Rectal smooth muscle tissue (tissue), 1 donor: ENCODE measurements around the gene ZNF593OS.

Experiments
- H3K27ac ChIP-seq: one replicate; pipeline ENCODE4 v1.7.0; 2013; ENCODE audit warnings: low read depth, low read length, inconsistent platforms
- H3K27me3 ChIP-seq: one replicate; pipeline ENCODE4 v1.7.0; 2013; ENCODE audit warnings: low read length; ENCODE audit not compliant: control insufficient read depth, insufficient read depth
- H3K36me3 ChIP-seq: one replicate; pipeline ENCODE4 v1.7.0; 2013; ENCODE audit warnings: low read length; ENCODE audit not compliant: control insufficient read depth, insufficient read depth
- H3K4me1 ChIP-seq: one replicate; pipeline ENCODE4 v1.7.0; 2013; ENCODE audit warnings: low read length; ENCODE audit not compliant: control insufficient read depth, insufficient read depth
- H3K4me3 ChIP-seq: one replicate; pipeline ENCODE4 v1.7.0; 2013; ENCODE audit warnings: low read length
- H3K9ac ChIP-seq: one replicate; pipeline ENCODE4 v1.7.0; 2013; ENCODE audit warnings: low read length

Gene ZNF593OS

DNA sequence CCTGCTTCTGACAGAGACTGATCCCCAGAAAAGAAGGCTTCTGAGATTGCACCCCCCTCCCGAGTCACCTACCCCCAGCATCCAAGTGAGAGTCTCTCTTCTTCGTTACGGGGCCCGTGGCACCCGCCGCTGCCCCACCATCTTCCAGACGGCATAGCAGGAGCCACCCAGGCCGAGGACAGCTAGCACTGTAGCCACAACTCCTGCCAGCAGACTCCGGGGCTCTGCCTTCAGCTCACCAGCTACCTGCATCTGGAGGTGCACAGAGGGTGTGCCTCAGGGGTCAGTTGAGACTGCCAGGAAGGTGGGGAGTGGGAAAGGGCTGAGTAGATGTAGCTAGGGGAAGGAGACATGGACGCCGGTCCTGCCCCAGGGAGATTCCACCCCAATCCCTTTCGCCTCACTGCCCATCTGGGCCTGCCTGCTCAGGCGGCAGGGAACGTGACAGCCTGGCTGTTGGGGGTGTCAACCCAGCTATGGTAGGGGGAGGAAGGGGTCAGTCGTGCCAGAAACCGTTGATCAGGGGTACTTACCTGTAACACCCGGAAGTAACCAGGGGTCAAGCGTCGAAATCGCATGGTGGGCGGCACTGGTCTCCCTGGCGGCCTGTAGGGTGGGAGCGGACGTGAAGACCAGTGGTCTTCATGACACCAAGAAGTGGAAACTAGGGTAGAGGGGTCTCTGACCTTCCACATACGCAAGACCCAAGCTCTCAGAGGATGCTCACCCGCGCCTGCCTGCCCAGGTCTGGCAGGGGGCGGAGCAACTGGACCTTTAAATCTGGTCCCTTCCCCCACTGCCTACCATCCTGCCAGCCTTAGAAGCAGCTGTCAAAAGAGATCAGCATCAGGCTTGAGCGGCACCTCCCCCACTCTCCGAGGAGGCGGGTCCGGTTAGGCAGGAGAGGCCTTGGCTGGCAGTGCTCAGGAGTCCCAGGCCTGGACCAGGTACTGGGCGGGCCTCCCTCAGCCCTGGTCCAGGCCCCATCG lies at the start of gene ZNF593OS:
ZNF593OS (minus strand) TSS at position 749 of the 989 bp plus-strand sequence; CDS start at position 578, 171 bp downstream.
- Histone ChIP-seq H3K36me3 (no peaks in the 10 kb centered on the region), H3K27ac (no peak within 1 kb of the TSS), H3K4me1 (peaks cover 5% of the 10 kb centered on the region), H3K27me3 (no peaks in the 10 kb centered on the region), H3K9ac (no peak within 1 kb of the TSS), H3K4me3 (peak within 1 kb of the TSS; percentile 76)

DNA sequence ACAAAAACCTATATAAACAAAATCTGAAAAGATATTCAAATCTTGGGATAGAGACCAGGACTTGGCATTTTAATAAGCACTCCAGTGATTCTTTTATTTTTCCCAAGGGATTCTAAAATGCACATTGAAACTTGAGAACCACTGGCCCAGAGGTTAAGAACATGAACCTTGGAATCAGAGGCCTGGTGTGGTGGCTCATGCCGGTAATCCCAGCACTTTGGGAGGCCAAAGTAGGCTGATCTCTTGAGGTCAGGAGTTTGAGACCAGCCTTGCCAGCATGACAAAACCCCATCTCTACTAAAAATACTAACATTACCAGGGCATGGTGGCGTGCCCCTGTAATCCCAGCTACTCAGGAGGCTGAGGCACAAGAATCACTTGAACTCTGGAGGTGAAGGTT lies 49.5 kb upstream of the ZNF593OS start:
- Histone ChIP-seq H3K27ac (no peak overlapping the region), H3K36me3 (no peaks in the 10 kb centered on the region), H3K4me1 (no peaks in the 10 kb centered on the region), H3K27me3 (no peaks in the 10 kb centered on the region), H3K9ac (no peak overlapping the region), H3K4me3 (no peak overlapping the region)

DNA sequence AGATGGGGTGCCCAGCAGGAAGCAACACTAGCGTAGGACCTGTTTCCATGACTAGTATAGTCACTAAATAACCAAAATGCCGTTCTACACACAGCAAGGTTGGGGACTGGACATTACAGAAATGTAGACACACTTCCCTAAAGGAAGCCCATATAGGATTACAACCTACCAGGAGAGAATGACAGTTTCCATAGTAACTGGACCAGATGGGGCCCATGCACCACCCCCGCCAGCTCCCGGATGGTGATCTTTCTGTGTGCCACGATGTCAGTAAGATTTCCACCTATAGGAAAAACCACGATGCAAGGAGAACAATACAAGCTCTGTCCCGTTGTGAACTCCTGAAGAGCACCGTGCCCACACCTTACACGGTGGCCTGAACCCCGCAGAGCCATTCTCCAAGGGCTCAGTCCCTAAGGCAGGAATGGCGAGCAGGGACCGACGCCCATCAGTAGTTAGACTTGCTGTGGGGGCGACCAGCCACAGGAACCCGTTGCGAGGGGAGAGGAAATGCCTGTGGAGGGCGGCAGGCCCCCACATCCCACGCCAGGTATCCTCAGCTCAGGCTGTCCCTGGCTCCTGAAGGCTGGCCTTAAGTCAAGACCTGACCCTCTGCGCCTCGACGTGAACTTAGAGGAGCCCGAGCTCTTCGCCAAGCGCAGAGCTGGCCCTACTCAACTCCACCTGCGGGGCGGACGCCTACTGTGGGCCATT lies 48.7 kb upstream of the ZNF593OS start:
- Histone ChIP-seq H3K36me3 (no peaks in the 10 kb centered on the region), H3K9ac (no peak overlapping the region), H3K4me3 (no peak overlapping the region), H3K27me3 (no peaks in the 10 kb centered on the region), H3K4me1 (no peaks in the 10 kb centered on the region), H3K27ac (no peak overlapping the region)

DNA sequence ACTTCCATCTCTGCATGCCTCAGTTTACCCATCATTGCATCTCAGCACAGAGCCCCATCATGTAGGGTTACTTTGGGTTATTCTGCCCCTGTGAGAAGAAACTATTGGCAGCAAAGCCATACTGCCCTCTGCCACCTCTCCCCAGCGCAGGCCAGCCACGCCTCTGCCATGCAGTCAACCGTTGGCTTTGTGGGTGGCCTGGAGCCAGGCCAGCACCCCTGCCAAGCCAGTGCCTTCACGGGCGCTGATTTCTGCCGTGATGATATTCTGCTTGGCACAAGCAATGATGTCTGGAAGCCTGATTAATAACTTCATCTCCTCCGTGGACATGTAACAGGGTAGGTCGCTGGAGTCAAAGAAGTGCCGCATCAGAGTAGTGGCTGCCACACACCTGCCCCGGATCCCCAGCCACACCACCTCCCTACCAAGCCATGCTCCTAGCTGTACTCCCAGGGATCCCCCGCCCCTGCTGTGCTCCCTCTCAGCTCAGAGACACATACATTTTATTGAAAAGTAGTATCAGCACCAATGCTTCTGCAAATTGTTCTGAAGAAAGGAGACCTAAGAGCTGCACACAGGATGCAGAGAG lies 47.4 kb upstream of the ZNF593OS start:
- Histone ChIP-seq H3K4me1 (no peaks in the 10 kb centered on the region), H3K4me3 (no peak overlapping the region), H3K36me3 (no peaks in the 10 kb centered on the region), H3K27me3 (no peaks in the 10 kb centered on the region), H3K27ac (no peak overlapping the region), H3K9ac (no peak overlapping the region)

DNA sequence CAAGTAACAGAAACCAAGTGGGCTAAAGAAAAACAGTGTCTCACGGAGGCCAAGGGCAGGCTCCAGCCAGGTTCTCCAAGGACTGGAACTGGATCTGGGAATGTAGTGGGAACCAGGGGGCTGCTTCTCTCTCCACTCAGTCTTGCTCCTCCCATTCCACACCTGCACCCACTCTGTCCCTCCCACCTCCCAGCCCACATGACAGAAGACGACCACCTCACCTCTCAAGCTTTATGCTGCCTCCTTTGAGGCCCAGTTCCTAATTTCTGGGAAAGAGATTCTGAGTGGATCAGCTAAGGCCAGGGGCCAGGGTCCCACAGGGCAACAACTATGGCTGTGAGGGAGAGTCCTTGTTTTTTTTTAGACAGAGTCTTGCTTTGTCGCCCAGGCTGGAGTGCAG lies 43.6 kb upstream of the ZNF593OS start:
- H3K27me3 ChIP-seq = no peaks in the 10 kb centered on the region
- H3K27ac ChIP-seq = no peak overlapping the region
- H3K4me3 ChIP-seq = no peak overlapping the region
- H3K36me3 ChIP-seq = no peaks in the 10 kb centered on the region
- no peaks in the 10 kb centered on the region for H3K4me1 ChIP-seq
- H3K9ac ChIP-seq = no peak overlapping the region

DNA sequence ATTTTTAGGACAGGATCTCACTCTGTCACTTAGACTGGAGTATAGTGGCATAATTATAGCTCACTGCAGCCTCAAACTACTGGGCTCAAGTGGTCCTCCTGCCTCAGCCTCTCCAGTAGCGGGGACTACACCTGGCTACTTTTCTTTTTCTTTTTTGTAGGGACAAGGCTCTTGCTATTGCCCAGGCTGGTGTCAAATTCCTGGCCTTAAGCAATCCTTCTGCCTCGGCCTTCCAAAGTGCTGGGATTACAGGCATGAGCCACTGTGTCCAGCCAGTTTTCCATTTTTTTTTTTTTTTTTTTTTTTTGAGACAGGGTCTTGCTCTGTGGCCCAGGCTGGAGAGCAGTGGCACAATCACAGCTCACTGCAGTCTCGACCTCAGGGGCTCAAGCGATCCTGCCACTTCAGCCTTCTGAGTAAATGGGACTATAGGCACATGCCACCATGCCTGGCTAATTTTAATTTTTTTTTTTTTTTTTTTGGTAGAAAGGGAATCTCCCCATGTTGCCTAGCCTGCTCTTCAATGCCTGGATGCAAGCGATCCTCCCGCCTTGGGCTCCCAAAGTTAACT lies 41.8 kb upstream of the ZNF593OS start:
- Histone ChIP-seq H3K4me3 (no peak overlapping the region), H3K4me1 (no peaks in the 10 kb centered on the region), H3K36me3 (no peaks in the 10 kb centered on the region), H3K27ac (no peak overlapping the region), H3K9ac (no peak overlapping the region), H3K27me3 (no peaks in the 10 kb centered on the region)

DNA sequence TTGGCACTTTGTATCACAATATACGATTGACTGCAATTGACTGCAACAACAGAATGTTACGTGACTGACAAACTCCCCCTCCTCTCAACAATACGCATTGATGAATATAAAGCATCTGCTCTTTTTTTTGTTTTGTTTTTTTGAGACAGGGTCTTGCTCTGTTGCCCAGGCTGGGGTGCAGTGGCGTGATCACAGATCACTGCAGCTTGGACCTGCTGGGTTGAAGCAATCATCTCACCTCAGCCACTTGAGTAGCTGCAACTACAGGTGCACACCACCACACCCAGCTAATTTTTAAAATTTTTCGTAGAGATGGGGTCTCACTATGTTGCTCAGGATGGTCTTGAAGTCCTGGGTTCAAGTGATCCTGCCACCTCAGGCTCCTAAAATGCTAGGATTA lies 41.1 kb upstream of the ZNF593OS start:
- Histone ChIP-seq H3K36me3 (no peaks in the 10 kb centered on the region), H3K4me1 (no peaks in the 10 kb centered on the region), H3K27me3 (no peaks in the 10 kb centered on the region), H3K27ac (no peak overlapping the region), H3K4me3 (no peak overlapping the region), H3K9ac (no peak overlapping the region)

DNA sequence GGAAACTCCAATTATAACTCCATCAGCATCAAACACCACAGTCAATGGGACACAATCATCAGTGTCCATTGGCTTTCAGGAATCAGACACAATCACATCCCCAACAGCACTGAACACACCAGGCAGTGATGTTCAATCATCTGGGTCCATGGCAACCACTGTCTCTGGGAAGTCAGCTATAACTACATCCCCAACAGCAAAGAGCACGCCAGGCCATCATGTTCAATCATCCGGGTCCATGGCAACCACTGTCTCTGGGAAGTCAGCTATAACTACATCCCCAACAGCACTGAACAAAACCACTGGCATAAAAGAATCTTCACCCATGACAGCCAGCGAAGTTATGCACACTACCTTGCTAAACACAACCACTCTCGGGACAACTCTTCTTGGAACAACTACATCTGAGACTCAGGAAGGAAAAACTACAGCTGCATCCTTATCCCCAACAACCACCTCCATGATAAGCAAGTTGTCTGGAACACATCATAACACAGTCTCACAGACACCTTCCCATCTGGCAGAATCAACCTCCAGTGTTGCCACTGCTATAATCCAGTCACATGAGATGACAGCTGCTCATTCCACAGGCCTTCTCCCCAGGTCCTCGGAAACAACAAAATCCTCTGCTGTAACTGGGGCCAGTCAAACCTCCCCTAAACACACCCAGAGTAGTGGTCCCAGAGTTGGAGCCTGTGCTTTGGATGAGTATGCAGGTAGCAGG lies 38.7 kb upstream of the ZNF593OS start:
- no peaks in the 10 kb centered on the region for H3K36me3 ChIP-seq
- no peaks in the 10 kb centered on the region for H3K4me1 ChIP-seq
- no peak overlapping the region for H3K9ac ChIP-seq
- no peak overlapping the region for H3K27ac ChIP-seq
- H3K4me3 ChIP-seq = no peak overlapping the region
- H3K27me3 ChIP-seq = no peaks in the 10 kb centered on the region

DNA sequence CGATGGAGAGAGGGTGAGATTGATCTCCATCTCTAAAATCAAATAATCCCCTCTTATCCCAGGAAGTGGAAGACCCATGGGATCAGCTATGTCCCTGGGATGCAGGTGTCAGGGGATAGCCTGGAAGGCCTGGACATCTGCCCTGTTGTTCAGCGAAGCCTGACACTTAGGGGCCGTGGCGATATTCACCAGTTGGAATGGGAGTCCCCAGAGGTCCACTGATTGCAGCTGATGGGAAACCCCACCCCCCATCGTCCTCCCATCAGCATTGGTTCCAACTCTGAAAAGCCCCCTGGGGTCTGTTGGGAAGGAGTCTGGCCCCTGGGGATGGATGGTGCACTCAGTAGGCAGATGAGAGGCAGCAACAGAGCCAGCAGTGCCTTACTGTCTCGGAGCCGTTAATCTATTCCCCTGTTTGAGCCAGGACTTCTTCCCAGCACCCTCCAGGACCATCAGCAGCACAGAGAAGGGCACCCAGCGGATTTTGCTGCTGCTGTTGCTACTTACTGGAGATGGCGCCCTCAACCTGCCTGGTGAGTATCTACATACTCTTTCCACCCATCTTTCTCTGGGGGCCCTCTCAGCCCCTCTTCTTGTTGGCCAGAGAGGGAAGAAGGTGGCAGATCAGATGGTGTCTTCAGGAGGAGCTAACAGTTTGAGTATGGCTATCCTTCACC lies 32.1 kb upstream of the ZNF593OS start:
- Histone ChIP-seq H3K27me3 (no peaks in the 10 kb centered on the region), H3K27ac (no peak overlapping the region), H3K4me3 (no peak overlapping the region), H3K9ac (no peak overlapping the region), H3K4me1 (no peaks in the 10 kb centered on the region), H3K36me3 (no peaks in the 10 kb centered on the region)

DNA sequence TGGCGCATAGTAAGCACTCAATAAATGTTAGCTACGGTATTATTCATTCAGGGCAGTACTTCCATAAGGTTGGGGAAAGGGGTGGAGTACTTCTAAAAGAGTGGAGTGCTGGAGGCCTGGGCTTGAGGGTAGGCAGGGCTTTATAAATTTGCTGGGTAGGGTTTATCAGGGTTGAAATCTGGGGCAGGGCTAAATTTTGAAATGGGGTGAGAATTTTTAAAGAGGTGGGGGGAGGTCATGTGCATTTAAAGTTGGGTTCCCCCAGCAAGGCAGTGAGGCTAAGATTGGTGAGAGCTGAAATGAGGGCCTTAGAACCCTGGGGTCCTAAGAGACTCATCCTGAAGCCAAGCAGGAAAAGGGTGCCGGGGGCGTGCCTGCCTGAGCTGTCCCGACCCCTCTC lies 28.8 kb upstream of the ZNF593OS start:
- H3K27me3 ChIP-seq = no peaks in the 10 kb centered on the region
- no peaks in the 10 kb centered on the region for H3K4me1 ChIP-seq
- no peak overlapping the region for H3K9ac ChIP-seq
- H3K4me3 ChIP-seq = no peak overlapping the region
- H3K36me3 ChIP-seq = no peaks in the 10 kb centered on the region
- H3K27ac ChIP-seq = no peak overlapping the region

DNA sequence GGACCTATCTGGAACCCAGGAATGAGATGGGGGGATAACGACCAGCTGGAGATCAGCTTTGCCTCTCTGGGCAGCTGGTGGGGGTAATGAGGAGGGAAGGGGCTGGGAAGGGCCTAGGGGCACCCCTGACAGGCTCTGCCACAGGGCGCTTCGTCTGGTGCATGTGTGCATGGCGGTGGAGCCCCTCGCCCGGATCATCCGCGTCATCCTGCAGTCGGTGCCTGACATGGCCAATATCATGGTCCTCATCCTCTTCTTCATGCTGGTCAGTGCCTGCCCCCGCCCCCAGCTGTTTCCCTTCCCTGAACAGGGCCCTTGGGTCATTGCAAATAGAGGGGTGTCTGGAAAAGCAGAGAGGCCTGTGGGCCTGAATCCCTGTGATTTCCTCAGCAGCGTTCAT lies 26.2 kb upstream of the ZNF593OS start:
- no peaks in the 10 kb centered on the region for H3K27me3 ChIP-seq
- no peaks in the 10 kb centered on the region for H3K36me3 ChIP-seq
- H3K4me1 ChIP-seq = no peaks in the 10 kb centered on the region
- H3K9ac ChIP-seq = no peak overlapping the region
- no peak overlapping the region for H3K27ac ChIP-seq
- H3K4me3 ChIP-seq = no peak overlapping the region
